HL-60 (cell line): ENCODE measurements around the gene DHRS2.

Source experiments
- DNase-seq, 2 experiments: peaks; one replicate each; pipeline ENCODE4 v3.0.0-alpha.2; 2010 to 2020; ENCODE audit warnings: low read depth in 1 of 2, low spot score in 1 of 2
- H3K27ac ChIP-seq: fragments of 250-450 bp; sonication (Bioruptor Pico); replicated peaks from 2 replicates; pipeline ENCODE4 v1.5.1; 2020; ENCODE audit warnings: mild to moderate bottlenecking, moderate library complexity
- H3K27me3 ChIP-seq: fragments of 250-450 bp; sonication (Bioruptor Pico); 2 replicates; pipeline ENCODE4 v1.5.1; 2021; ENCODE audit warnings: mild to moderate bottlenecking, moderate library complexity; ENCODE audit not compliant: insufficient read depth, poor library complexity, severe bottlenecking
- H3K4me3 ChIP-seq: replicated peaks from 2 replicates; pipeline ENCODE4 v1.5.1; 2011; ENCODE audit warnings: mild to moderate bottlenecking, control low read depth, low read length; ENCODE audit not compliant: insufficient read depth
- GABPA ChIP-seq: IDR thresholded peaks from 2 replicates; pipeline ENCODE4 v1.6.1; 2012; ENCODE audit warnings: low read depth
- POLR2AphosphoS5 ChIP-seq: IDR thresholded peaks from 2 replicates; pipeline ENCODE4 v1.6.1; 2012; ENCODE audit warnings: low read depth
- SPI1 ChIP-seq: IDR thresholded peaks from 2 replicates; pipeline ENCODE4 v1.6.1; 2012; ENCODE audit warnings: low read depth, mild to moderate bottlenecking, borderline replicate concordance
- TF ChIP-seq, protein P1 (sequence below): IDR thresholded peaks from 2 replicates; pipeline ENCODE4 v1.6.1; 2012; ENCODE audit warnings: low read depth; ENCODE audit not compliant: insufficient replicate concordance
- TF ChIP-seq, protein P2 (sequence below): IDR thresholded peaks from one replicate; pipeline ENCODE4 v1.5.1; 2011; ENCODE audit warnings: low read length, control low read depth, inconsistent platforms; ENCODE audit not compliant: insufficient read depth

The DHRS2 gene

DNA sequence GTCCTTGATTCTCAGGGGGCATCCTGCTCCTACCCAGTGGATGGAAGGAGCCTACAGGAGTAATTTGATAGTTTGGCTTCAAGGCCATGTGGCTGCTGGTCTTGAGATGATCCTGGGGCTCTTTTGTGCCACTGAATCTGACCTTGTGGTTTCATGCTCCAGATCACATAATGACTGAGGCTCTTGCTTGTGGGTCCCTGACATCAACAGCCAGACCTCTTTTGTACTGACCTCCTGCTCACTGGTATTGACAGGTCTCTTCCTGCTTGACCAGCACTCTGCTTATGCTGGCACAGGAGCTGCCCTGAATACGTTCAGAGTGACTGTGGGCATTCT lies 34.4 kb upstream of the DHRS2 start:
- no peak overlapping the region for H3K4me3 ChIP-seq
- no peak overlapping the region for H3K27ac ChIP-seq
- no peaks in the 10 kb centered on the region for H3K27me3 ChIP-seq
- TF ChIP-seq, protein P1, sequence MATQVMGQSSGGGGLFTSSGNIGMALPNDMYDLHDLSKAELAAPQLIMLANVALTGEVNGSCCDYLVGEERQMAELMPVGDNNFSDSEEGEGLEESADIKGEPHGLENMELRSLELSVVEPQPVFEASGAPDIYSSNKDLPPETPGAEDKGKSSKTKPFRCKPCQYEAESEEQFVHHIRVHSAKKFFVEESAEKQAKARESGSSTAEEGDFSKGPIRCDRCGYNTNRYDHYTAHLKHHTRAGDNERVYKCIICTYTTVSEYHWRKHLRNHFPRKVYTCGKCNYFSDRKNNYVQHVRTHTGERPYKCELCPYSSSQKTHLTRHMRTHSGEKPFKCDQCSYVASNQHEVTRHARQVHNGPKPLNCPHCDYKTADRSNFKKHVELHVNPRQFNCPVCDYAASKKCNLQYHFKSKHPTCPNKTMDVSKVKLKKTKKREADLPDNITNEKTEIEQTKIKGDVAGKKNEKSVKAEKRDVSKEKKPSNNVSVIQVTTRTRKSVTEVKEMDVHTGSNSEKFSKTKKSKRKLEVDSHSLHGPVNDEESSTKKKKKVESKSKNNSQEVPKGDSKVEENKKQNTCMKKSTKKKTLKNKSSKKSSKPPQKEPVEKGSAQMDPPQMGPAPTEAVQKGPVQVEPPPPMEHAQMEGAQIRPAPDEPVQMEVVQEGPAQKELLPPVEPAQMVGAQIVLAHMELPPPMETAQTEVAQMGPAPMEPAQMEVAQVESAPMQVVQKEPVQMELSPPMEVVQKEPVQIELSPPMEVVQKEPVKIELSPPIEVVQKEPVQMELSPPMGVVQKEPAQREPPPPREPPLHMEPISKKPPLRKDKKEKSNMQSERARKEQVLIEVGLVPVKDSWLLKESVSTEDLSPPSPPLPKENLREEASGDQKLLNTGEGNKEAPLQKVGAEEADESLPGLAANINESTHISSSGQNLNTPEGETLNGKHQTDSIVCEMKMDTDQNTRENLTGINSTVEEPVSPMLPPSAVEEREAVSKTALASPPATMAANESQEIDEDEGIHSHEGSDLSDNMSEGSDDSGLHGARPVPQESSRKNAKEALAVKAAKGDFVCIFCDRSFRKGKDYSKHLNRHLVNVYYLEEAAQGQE = no peak
- no peak for TF ChIP-seq SPI1
- TF ChIP-seq POLR2AphosphoS5 = no peak
- no peak for TF ChIP-seq GABPA
- TF ChIP-seq, protein P2, sequence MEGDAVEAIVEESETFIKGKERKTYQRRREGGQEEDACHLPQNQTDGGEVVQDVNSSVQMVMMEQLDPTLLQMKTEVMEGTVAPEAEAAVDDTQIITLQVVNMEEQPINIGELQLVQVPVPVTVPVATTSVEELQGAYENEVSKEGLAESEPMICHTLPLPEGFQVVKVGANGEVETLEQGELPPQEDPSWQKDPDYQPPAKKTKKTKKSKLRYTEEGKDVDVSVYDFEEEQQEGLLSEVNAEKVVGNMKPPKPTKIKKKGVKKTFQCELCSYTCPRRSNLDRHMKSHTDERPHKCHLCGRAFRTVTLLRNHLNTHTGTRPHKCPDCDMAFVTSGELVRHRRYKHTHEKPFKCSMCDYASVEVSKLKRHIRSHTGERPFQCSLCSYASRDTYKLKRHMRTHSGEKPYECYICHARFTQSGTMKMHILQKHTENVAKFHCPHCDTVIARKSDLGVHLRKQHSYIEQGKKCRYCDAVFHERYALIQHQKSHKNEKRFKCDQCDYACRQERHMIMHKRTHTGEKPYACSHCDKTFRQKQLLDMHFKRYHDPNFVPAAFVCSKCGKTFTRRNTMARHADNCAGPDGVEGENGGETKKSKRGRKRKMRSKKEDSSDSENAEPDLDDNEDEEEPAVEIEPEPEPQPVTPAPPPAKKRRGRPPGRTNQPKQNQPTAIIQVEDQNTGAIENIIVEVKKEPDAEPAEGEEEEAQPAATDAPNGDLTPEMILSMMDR = no peak
- no peak for DNase-seq

DNA sequence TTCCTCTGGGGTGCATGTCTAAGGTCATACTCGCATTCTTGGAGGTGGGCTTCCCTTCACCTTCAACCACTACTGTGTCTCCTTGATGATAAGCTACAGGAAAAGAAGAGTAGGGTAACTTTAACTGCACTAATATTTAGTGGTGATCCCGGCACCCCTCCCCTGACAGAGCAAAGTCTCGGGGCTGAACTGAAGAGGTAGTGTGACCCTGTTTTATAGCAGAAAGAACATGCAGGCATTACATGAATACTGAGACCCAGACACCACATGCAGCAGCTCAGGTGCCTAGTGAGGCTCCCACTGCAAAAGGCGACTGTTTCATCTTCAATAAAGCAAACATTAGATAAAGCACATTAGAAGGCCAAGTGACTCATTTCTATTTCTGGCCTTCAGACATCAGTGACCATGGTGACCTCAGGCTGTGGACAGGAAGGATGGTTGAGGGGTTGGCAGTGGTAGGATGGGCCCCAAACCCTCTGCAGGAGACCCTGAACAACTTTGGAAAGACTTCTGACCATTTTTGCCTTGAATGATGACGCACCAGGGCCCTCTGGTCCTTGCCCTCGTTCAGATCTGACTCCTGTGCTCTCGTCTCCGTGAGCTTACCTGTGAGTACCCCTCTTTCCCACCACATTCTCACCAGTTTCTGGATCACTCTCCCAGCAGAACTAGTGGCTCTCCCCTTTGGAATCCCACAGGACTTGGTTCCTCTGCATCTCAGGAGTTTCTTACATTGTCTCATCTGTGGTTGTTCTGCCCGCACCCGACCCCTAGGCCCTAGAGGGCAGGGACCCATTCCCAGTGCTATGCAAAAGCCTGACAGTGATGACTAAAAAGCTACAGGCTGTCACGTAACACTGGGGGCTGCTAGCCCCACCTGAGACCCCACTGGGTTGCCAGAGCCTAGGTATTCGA lies 33.7 kb upstream of the DHRS2 start:
- H3K27me3 ChIP-seq = no peaks in the 10 kb centered on the region
- DNase-seq = no peak
- H3K4me3 ChIP-seq = no peak overlapping the region
- H3K27ac ChIP-seq = no peak overlapping the region
- TF ChIP-seq, protein P1 = no peak
- no peak for TF ChIP-seq POLR2AphosphoS5
- TF ChIP-seq GABPA = no peak
- no peak for TF ChIP-seq SPI1
- TF ChIP-seq, protein P2 = no peak

DNA sequence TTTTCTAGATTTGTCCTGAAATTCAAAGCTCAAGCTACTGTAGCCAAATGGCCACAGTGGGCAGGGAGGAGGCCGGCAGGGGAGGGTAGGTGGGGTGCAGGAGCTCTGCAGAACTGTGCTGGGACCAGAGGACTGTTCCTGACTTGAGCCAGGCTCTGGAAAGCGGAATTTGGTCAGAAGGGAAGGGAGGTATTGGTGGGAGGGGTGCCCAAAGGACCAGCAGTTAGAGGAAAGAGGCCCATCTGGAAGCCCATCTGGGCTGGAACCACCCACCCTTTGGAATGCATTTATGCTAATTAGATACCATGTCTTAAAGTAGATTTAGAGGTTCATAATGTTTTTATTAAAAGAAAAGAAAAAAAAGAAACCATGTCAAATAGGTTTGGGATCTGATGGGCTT lies 33.1 kb upstream of the DHRS2 start:
- TF ChIP-seq POLR2AphosphoS5 (no peak), SPI1 (no peak), GABPA (no peak)
- TF ChIP-seq, protein P1 = no peak
- TF ChIP-seq, protein P2 = no peak
- no peak for DNase-seq
- Histone ChIP-seq H3K4me3 (no peak overlapping the region), H3K27ac (no peak overlapping the region), H3K27me3 (no peaks in the 10 kb centered on the region)
